SH-SY5Y (cell line): ENCODE data around the gene UGT1A3.

Source experiments
- GATA2 ChIP-seq: IDR thresholded peaks from 2 replicates; pipeline ENCODE4 v1.6.1; 2011; ENCODE audit warnings: mild to moderate bottlenecking, low read depth, low read length
- GATA3 ChIP-seq: IDR thresholded peaks from 2 replicates; pipeline ENCODE4 v1.6.1; 2011; ENCODE audit warnings: low read depth, mild to moderate bottlenecking, low read length, moderate library complexity

Gene UGT1A3

GRCh38 chr2:233796254-233796653 lies 67.4 kb downstream of the UGT1A3 start:
- TF ChIP-seq GATA2 (no peak), GATA3 (no peak)

DNA sequence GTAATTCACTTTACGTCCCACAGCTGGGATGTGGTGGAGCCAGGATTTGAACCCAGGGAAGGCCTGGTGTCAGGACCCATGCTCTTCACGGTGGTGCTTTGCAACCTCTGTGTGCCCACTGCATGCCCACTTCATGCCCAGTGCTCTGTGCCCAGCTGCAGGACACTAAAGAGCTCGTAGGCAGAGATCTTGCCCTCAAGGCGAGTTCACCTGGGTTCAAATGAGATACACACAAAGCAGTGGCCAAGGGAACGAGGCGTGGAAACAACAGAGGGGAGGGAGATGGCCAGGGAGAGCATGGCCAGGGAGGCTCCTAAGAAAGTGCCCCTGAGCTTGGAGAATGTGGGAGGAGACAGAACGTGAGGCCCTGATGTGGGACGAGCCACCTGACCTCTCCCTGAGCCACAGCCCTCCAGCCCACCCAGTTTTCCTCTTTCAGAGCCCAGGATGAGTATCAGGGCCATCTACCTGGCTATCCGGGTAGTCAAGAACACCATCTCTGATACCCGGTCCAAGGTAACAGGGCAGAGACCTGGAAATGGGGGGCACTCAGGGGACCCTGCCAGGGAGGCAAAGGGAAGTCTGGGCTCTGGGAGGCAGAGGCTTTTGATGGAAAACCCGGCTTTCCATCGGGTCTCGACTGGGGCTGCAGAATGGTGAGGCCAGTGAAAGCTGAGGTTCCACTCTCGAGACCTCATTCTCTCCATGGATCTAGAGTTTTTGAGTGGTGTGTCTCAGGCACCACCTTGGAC lies 69.7 kb downstream of the UGT1A3 start:
- TF ChIP-seq GATA2 (no peak), GATA3 (no peak)

GRCh38 chr2:233799087-233799665 lies 70.3 kb downstream of the UGT1A3 start:
- TF ChIP-seq GATA3 (no peak), GATA2 (no peak)

GRCh38 chr2:233799716-233800115 lies 70.9 kb downstream of the UGT1A3 start:
- TF ChIP-seq GATA3 (no peak), GATA2 (no peak)

DNA sequence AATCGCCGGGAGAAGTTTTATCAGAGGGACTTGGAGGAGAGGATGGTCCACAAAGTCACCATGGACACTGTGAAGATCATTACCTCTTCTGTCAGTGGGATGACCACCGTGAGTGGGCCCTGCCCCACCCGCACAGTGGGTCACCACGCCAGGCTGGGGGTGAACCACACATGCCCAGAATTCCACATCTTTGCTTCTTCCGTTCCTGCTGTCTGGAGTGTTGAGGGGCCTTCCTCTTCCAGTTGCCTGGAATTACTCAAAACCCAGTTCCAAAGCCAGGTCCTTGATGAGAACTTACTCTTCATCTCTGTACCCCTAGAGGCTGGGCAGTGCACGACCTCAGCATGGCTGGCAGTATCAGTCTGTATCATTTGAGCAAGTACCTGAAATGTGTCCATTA lies 71.4 kb downstream of the UGT1A3 start:
- no peak for TF ChIP-seq GATA3
- TF ChIP-seq GATA2, result no peak

GRCh38 chr2:233801357-233802131 lies 72.7 kb downstream of the UGT1A3 start:
- TF ChIP-seq GATA2, result no peak
- TF ChIP-seq GATA3, result no peak

GRCh38 chr2:233802132-233802815 lies 73.4 kb downstream of the UGT1A3 start:
- TF ChIP-seq GATA2, result no peak

- TF ChIP-seq GATA2 (no peak), GATA3 (no peak)
Observed at GRCh38 chr2:233803292-233803911, 74.6 kb downstream of the UGT1A3 start.

DNA sequence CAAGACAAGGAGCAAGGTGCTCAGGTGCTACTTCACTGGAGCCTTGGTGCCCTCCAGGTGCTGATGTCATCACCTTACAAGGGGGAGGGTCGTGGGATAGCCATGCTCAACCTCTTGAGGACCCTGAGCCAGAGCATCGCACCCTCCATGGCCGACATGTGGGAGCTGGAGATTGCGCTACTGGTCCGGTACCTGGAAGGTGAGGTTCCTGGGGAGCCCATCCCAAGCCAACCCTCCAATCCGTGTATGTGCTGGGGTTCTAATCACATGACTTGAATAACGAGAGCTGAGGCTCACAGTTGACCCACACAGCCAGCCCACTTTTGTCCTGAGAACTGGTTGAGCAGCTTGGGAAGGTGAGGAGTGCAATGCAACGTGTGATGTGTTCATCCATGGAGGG lies 75.2 kb downstream of the UGT1A3 start:
- TF ChIP-seq GATA3, result no peak

- no peak for TF ChIP-seq GATA3
- TF ChIP-seq GATA2, result no peak
Observed at GRCh38 chr2:233807215-233807865, 78.5 kb downstream of the UGT1A3 start.

GRCh38 chr2:233807966-233808935 lies 79.4 kb downstream of the UGT1A3 start:
- TF ChIP-seq GATA3 (no peak), GATA2 (no peak)

- TF ChIP-seq GATA2 (no peak), GATA3 (no peak)
Observed at GRCh38 chr2:233810385-233810784, 81.5 kb downstream of the UGT1A3 start.
